ENCODE data around the gene ZMAT2. TPM values are rescaled to one million over a fixed set of nuclear protein-coding genes. Genes with fewer than 3 reads are reported as not detected.

The ZMAT2 gene
- total and polyA plus RNA-seq, 2 donors (not counting 3 experiments of a cell fraction or from before 2014, with no cell fraction given): 49.0 to 58.0 TPM

DNA sequence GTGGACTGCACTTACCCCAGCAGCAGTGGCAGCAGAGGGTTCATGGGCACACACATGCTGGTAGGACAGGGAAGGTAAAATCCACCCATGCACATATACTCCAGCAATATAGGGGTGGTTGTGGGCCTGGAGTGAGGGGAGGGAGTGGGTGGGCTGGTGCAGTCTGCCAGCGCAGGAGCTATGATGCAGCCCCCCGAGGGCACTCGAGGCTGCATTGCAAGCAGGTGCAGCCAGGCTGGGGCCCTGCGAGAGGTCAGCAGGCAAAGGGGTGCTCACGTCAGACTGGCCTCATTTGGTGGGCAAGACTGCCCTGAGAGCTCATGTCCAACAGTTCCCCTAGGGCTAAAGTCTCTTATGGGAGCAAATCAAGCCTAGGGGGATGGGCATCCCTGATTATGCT is 53.3 kb downstream of the ZMAT2 start:
- FAIRE-seq (no peak), DNase-seq (ENCODE audit: low read depth, low spot score) (no peak)
- no peaks in the 10 kb centered on the region for H3K4me1 ChIP-seq (ENCODE audit: control insufficient read depth, extremely low read depth, insufficient read depth, low read length)
- dilution Hi-C loops (cut with MboI; ENCODE audit: extremely low pct_ligation_motif_present, low sequenced_read_pairs): no loop called here
- no peaks in the 10 kb centered on the region for H3K79me2 ChIP-seq (ENCODE audit: control insufficient read depth, insufficient read depth, low read length)
- no peak overlapping the region for H3K9ac ChIP-seq (replicated peaks; ENCODE audit: extremely low read depth, insufficient read depth, low read length)
- no peak overlapping the region for H3K4me2 ChIP-seq (ENCODE audit: insufficient read depth, low read length)
- intact Hi-C loops (cut with micrococcal nuclease): no loop called here
- no peak overlapping the region for H3K27ac ChIP-seq (ENCODE audit: insufficient read depth, low read depth, low read length)
- no peaks in the 10 kb centered on the region for H3K9me1 ChIP-seq (replicated peaks; ENCODE audit: control insufficient read depth, extremely low read depth, insufficient read depth, low read length)
- TF ChIP-seq POLR2AphosphoS5 (IDR thresholded peaks at IDR 0.05; ENCODE audit: insufficient read depth, low read depth, low read length) (no peak), POLR2A (IDR thresholded peaks at IDR 0.05; ENCODE audit: low read depth, low read length) (no peak), JUN (IDR thresholded peaks at IDR 0.05; ENCODE audit: borderline replicate concordance, insufficient read depth, insufficient read length, low read depth) (no peak), FOS (IDR thresholded peaks at IDR 0.05; ENCODE audit: borderline replicate concordance, insufficient read depth, low read length) (no peak), GATA2 (IDR thresholded peaks at IDR 0.05; ENCODE audit: insufficient read depth, insufficient read length, low read depth, low read length) (no peak), MYC (IDR thresholded peaks at IDR 0.05; ENCODE audit: low read depth, low read length) (no peak), EZH2 (IDR thresholded peaks at IDR 0.05; ENCODE audit: borderline replicate concordance, low read depth, low read length, severe bottlenecking) (no peak)
- TF ChIP-seq, protein P1, sequence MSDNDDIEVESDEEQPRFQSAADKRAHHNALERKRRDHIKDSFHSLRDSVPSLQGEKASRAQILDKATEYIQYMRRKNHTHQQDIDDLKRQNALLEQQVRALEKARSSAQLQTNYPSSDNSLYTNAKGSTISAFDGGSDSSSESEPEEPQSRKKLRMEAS (IDR thresholded peaks at IDR 0.05; ENCODE audit: insufficient read depth, insufficient read length): no peak
- TF ChIP-seq, protein P2, sequence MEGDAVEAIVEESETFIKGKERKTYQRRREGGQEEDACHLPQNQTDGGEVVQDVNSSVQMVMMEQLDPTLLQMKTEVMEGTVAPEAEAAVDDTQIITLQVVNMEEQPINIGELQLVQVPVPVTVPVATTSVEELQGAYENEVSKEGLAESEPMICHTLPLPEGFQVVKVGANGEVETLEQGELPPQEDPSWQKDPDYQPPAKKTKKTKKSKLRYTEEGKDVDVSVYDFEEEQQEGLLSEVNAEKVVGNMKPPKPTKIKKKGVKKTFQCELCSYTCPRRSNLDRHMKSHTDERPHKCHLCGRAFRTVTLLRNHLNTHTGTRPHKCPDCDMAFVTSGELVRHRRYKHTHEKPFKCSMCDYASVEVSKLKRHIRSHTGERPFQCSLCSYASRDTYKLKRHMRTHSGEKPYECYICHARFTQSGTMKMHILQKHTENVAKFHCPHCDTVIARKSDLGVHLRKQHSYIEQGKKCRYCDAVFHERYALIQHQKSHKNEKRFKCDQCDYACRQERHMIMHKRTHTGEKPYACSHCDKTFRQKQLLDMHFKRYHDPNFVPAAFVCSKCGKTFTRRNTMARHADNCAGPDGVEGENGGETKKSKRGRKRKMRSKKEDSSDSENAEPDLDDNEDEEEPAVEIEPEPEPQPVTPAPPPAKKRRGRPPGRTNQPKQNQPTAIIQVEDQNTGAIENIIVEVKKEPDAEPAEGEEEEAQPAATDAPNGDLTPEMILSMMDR (IDR thresholded peaks at IDR 0.05; ENCODE audit: extremely low read depth in 1 of 2, insufficient read depth in 1 of 2, low read depth in 1 of 2, low read length in 2 of 2): no peak
- H3K4me3 ChIP-seq (replicated peaks in 1 of 3; ENCODE audit: insufficient read depth in 1 of 3, low read depth in 1 of 3, low read length in 3 of 3): no peak overlapping the region
- POLR2A ChIA-PET: no interaction called here
- no TSS peak for BruUV-seq (replicated peaks)
- no peaks in the 10 kb centered on the region for H3K27me3 ChIP-seq (ENCODE audit: control insufficient read depth in 2 of 2, insufficient read depth in 2 of 2, low read length in 2 of 2)
- no peak overlapping the region for H2AFZ ChIP-seq (ENCODE audit: low read depth, low read length)
- no peaks in the 10 kb centered on the region for H4K20me1 ChIP-seq (replicated peaks; ENCODE audit: control insufficient read depth, extremely low read depth, insufficient read depth, low read length)
- H3K36me3 ChIP-seq (ENCODE audit: control insufficient read depth in 2 of 2, extremely low read depth in 1 of 2, insufficient read depth in 2 of 2, low read length in 2 of 2): no peaks in the 10 kb centered on the region
- CTCF ChIA-PET: no interaction called here
- H3K9me3 ChIP-seq (replicated peaks; ENCODE audit: control insufficient read depth, insufficient read depth, low read length): no peaks in the 10 kb centered on the region

Small RNA genes within 50 kb of the gene (small RNA-seq; reads per million reads assigned to genes)
- gene VTRNA1-1 (ENCODE audit: insufficient read depth, insufficient read length, low read depth, low replicate concordance) (3.9 reads per million, percentile 28 among the genes with 10 or more reads in this experiment), gene VTRNA1-2 (ENCODE audit: insufficient read depth, insufficient read length, low read depth, low replicate concordance) (8.3 reads per million, percentile 55 among the genes with 10 or more reads in this experiment), gene VTRNA1-3 (ENCODE audit: insufficient read depth, insufficient read length, low read depth, low replicate concordance) (0.66 reads per million)

Other genes starting within 250 kb of the ZMAT2 start
- gene EIF4EBP3, start 152.8 kb upstream of the ZMAT2 start, total RNA-seq: 7.6 and 8.8 TPM in 2 replicates
- 3.7 and 6.5 TPM in 2 replicates for gene EIF4EBP3, start 152.8 kb upstream of the ZMAT2 start, polyA plus RNA-seq
- 19.7 and 29.7 TPM in 2 replicates for gene SRA1, start 143.0 kb upstream of the ZMAT2 start, total RNA-seq
- 17.6 and 20.3 TPM in 2 replicates for gene SRA1, start 143.0 kb upstream of the ZMAT2 start, polyA plus RNA-seq
- gene APBB3, start 135.8 kb upstream of the ZMAT2 start, total RNA-seq: 12.1 and 13.3 TPM in 2 replicates
- 22.8 and 24.5 TPM in 2 replicates for gene APBB3, start 135.8 kb upstream of the ZMAT2 start, polyA plus RNA-seq
- gene SLC35A4, start 135.6 kb upstream of the ZMAT2 start, total RNA-seq: 60.9 and 65.6 TPM in 2 replicates
- gene SLC35A4, start 135.6 kb upstream of the ZMAT2 start, polyA plus RNA-seq: 112 and 118 TPM in 2 replicates
- gene CD14, start 67.3 kb upstream of the ZMAT2 start, total RNA-seq: 0.33 TPM in 1 of 2 replicates, not detected in the other
- gene CD14, start 67.3 kb upstream of the ZMAT2 start, polyA plus RNA-seq: 3.7 and 5.1 TPM in 2 replicates
- gene TMCO6, start 61.0 kb upstream of the ZMAT2 start, total RNA-seq: 14.2 and 23.7 TPM in 2 replicates
- gene TMCO6, start 61.0 kb upstream of the ZMAT2 start, polyA plus RNA-seq: 22.0 and 23.2 TPM in 2 replicates
- 56.1 and 63.4 TPM in 2 replicates for gene NDUFA2, start 52.8 kb upstream of the ZMAT2 start, total RNA-seq
- gene NDUFA2, start 52.8 kb upstream of the ZMAT2 start, polyA plus RNA-seq: 130 and 131 TPM in 2 replicates
- gene IK, start 52.6 kb upstream of the ZMAT2 start, total RNA-seq: 78.9 and 90.4 TPM in 2 replicates
- gene IK, start 52.6 kb upstream of the ZMAT2 start, polyA plus RNA-seq: 43.4 and 64.0 TPM in 2 replicates
- gene WDR55, start 35.5 kb upstream of the ZMAT2 start, total RNA-seq: 24.0 and 25.3 TPM in 2 replicates
- gene WDR55, start 35.5 kb upstream of the ZMAT2 start, polyA plus RNA-seq: 17.5 and 17.8 TPM in 2 replicates
- gene DND1, start 26.9 kb upstream of the ZMAT2 start, total RNA-seq: 1.1 TPM in 2 replicates
- gene DND1, start 26.9 kb upstream of the ZMAT2 start, polyA plus RNA-seq: 1.2 and 1.4 TPM in 2 replicates
- 104 and 105 TPM in 2 replicates for gene HARS1, start 9.1 kb upstream of the ZMAT2 start, total RNA-seq
- gene HARS1, start 9.1 kb upstream of the ZMAT2 start, polyA plus RNA-seq: 56.0 and 65.2 TPM in 2 replicates
- 29.6 and 31.7 TPM in 2 replicates for gene HARS2, start 9.0 kb upstream of the ZMAT2 start, total RNA-seq
- 19.9 and 23.6 TPM in 2 replicates for gene HARS2, start 9.0 kb upstream of the ZMAT2 start, polyA plus RNA-seq
- not detected in 2 replicates for gene PCDHA1, start 85.7 kb downstream of the ZMAT2 start, total RNA-seq
- gene PCDHA1, start 85.7 kb downstream of the ZMAT2 start, polyA plus RNA-seq: 0.03 and 0.04 TPM in 2 replicates
- not detected in 2 replicates for gene PCDHA2, start 94.4 kb downstream of the ZMAT2 start, total RNA-seq
- gene PCDHA2, start 94.4 kb downstream of the ZMAT2 start, polyA plus RNA-seq: 0.02 TPM in 1 of 2 replicates, not detected in the other
- 0.09 TPM in 1 of 2 replicates, not detected in the other for gene PCDHA3, start 100.6 kb downstream of the ZMAT2 start, total RNA-seq
- gene PCDHA3, start 100.6 kb downstream of the ZMAT2 start, polyA plus RNA-seq: 0.07 and 0.08 TPM in 2 replicates
- gene PCDHA4, start 106.6 kb downstream of the ZMAT2 start, total RNA-seq: 0.04 and 0.14 TPM in 2 replicates
- gene PCDHA4, start 106.6 kb downstream of the ZMAT2 start, polyA plus RNA-seq: 0.14 and 0.26 TPM in 2 replicates
- not detected in 2 replicates for gene PCDHA5, start 121.2 kb downstream of the ZMAT2 start, total RNA-seq
- not detected in 2 replicates for gene PCDHA5, start 121.2 kb downstream of the ZMAT2 start, polyA plus RNA-seq
- 0.18 TPM in 1 of 2 replicates, not detected in the other for gene PCDHA6, start 127.5 kb downstream of the ZMAT2 start, total RNA-seq
- gene PCDHA6, start 127.5 kb downstream of the ZMAT2 start, polyA plus RNA-seq: 0.04 and 0.08 TPM in 2 replicates
- 0.14 TPM in 1 of 2 replicates, not detected in the other for gene PCDHA7, start 133.8 kb downstream of the ZMAT2 start, total RNA-seq
- 0.07 and 0.30 TPM in 2 replicates for gene PCDHA7, start 133.8 kb downstream of the ZMAT2 start, polyA plus RNA-seq
- gene PCDHA8, start 140.7 kb downstream of the ZMAT2 start, total RNA-seq: not detected in 2 replicates
- not detected in 2 replicates for gene PCDHA8, start 140.7 kb downstream of the ZMAT2 start, polyA plus RNA-seq
- not detected in 2 replicates for gene PCDHA9, start 147.9 kb downstream of the ZMAT2 start, total RNA-seq
- 0.03 TPM in 1 of 2 replicates, not detected in the other for gene PCDHA9, start 147.9 kb downstream of the ZMAT2 start, polyA plus RNA-seq
- 0.07 and 0.18 TPM in 2 replicates for gene PCDHA10, start 155.4 kb downstream of the ZMAT2 start, total RNA-seq
- 0.11 and 0.13 TPM in 2 replicates for gene PCDHA10, start 155.4 kb downstream of the ZMAT2 start, polyA plus RNA-seq
- 0.12 TPM in 1 of 2 replicates, not detected in the other for gene PCDHA11, start 168.5 kb downstream of the ZMAT2 start, total RNA-seq
- 0.03 TPM in 1 of 2 replicates, not detected in the other for gene PCDHA11, start 168.5 kb downstream of the ZMAT2 start, polyA plus RNA-seq
- gene PCDHA12, start 174.9 kb downstream of the ZMAT2 start, total RNA-seq: not detected in 2 replicates
- gene PCDHA12, start 174.9 kb downstream of the ZMAT2 start, polyA plus RNA-seq: 0.03 TPM in 1 of 2 replicates, not detected in the other
- not detected in 2 replicates for gene PCDHA13, start 181.7 kb downstream of the ZMAT2 start, total RNA-seq
- not detected in 2 replicates for gene PCDHA13, start 181.7 kb downstream of the ZMAT2 start, polyA plus RNA-seq
- gene PCDHAC1, start 225.9 kb downstream of the ZMAT2 start, total RNA-seq: not detected in 2 replicates
- gene PCDHAC1, start 225.9 kb downstream of the ZMAT2 start, polyA plus RNA-seq: not detected in 2 replicates

Data from endothelial cell of umbilical vein (primary cell).